Memory B cell (primary cell): ENCODE measurements around the gene SEMA5A.

Experiments
- ATAC-seq: fragments of 150-1000 bp; cut with Tn5 transposase; 2 replicates; pipeline ENCODE4 v1.10.0; 2021; ENCODE audit warnings: low read depth, mild to moderate bottlenecking, moderate library complexity
- DNase-seq, 2 donors: peaks; one replicate each; pipeline ENCODE4 v3.0.0; 2022; ENCODE audit warnings: low spot score in 2 of 2
- H3K27ac Mint-ChIP-seq: one replicate; pipeline ENCODE4 v1.8.0; 2022; ENCODE audit warnings: mild to moderate bottlenecking, moderate library complexity, mixed read lengths
- H3K27me3 Mint-ChIP-seq: one replicate; pipeline ENCODE4 v1.8.0; 2022; ENCODE audit warnings: mixed read lengths
- H3K36me3 Mint-ChIP-seq: one replicate; pipeline ENCODE4 v1.8.0; 2022; ENCODE audit warnings: mild to moderate bottlenecking, mixed read lengths
- H3K4me1 Mint-ChIP-seq: one replicate; pipeline ENCODE4 v1.8.0; 2022; ENCODE audit warnings: mixed read lengths
- H3K4me3 Mint-ChIP-seq: one replicate; pipeline ENCODE4 v1.8.0; 2022; ENCODE audit warnings: mild to moderate bottlenecking, moderate library complexity, mixed read lengths
- H3K9me3 Mint-ChIP-seq: one replicate; pipeline ENCODE4 v1.8.0; 2022; ENCODE audit warnings: mixed read lengths

The SEMA5A gene

GRCh38 chr5:9174446-9174845 is 371.4 kb downstream of the SEMA5A start:
- ATAC-seq (no peak), DNase-seq (no peak)
- H3K4me3 Mint-ChIP-seq = no peak overlapping the region
- no peaks in the 10 kb centered on the region for H3K9me3 Mint-ChIP-seq
- H3K4me1 Mint-ChIP-seq = no peaks in the 10 kb centered on the region
- no peak overlapping the region for H3K27ac Mint-ChIP-seq
- no peaks in the 10 kb centered on the region for H3K27me3 Mint-ChIP-seq
- H3K36me3 Mint-ChIP-seq = no peaks in the 10 kb centered on the region

DNA sequence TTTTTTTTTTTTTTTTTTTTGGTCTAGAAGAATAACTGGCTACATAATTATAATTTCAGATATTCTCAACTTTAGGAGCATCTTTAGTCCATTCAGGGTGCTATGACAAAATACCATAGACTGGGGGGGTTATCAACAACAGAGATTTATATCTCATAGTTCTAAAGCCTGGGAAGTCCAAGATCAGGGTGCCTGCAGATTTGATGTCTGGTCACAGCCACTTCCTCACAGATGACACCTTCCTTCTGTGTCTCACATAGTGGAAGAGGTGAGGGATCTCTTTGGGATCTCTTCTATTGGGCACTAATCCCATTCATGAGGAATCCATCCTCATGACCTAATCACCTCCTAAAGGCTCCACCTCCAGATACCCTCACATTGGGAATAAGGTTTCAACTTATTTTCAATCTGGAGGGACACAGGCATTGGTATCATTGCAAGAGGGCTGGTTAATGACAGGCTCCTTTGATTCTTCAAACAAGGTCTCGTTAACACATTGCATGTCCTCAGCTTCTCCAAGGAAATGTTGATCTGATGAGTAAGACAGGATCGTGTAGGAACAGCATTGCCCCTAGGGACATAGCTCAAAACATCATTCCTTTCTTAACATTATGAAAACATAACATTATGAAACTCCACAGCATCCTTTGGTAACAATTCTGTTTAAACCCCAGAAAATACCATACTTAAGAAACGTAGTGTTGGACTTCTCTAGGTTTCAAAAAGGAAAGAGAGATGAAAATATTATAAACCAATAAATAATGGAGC is 372.4 kb downstream of the SEMA5A start:
- no peaks in the 10 kb centered on the region for H3K4me1 Mint-ChIP-seq
- no peaks in the 10 kb centered on the region for H3K27me3 Mint-ChIP-seq
- no peaks in the 10 kb centered on the region for H3K9me3 Mint-ChIP-seq
- ATAC-seq = no peak
- no peak for DNase-seq
- no peak overlapping the region for H3K27ac Mint-ChIP-seq
- H3K36me3 Mint-ChIP-seq = no peaks in the 10 kb centered on the region
- H3K4me3 Mint-ChIP-seq = no peak overlapping the region

- no peaks in the 10 kb centered on the region for H3K36me3 Mint-ChIP-seq
- DNase-seq (no peak), ATAC-seq (no peak)
- no peaks in the 10 kb centered on the region for H3K4me1 Mint-ChIP-seq
- no peak overlapping the region for H3K4me3 Mint-ChIP-seq
- H3K27ac Mint-ChIP-seq = no peak overlapping the region
- no peaks in the 10 kb centered on the region for H3K27me3 Mint-ChIP-seq
- H3K9me3 Mint-ChIP-seq = no peaks in the 10 kb centered on the region
These were observed 375.8 kb downstream of the SEMA5A start for GRCh38 chr5:9170026-9170425.

DNA sequence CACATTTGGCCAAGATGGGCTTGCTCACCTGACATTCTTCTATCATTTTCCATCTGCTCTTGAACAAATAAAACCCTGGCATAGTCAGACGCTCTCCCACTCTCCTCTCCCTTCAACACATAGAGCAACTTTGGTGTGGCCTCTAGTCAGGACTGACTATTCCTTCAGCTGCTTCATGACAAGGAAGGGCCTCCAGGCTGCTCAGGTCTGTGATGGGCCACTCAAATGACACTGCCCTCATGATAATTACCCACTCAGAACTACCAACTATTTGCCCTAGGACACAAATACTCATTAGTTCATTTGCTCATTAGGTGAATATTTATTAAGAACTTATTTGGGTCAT is 376.3 kb downstream of the SEMA5A start:
- Mint-ChIP-seq H3K9me3 (no peaks in the 10 kb centered on the region), H3K27me3 (no peaks in the 10 kb centered on the region), H3K27ac (no peak overlapping the region), H3K4me1 (no peaks in the 10 kb centered on the region), H3K36me3 (no peaks in the 10 kb centered on the region), H3K4me3 (no peak overlapping the region)
- no peak for DNase-seq
- ATAC-seq = no peak

DNA sequence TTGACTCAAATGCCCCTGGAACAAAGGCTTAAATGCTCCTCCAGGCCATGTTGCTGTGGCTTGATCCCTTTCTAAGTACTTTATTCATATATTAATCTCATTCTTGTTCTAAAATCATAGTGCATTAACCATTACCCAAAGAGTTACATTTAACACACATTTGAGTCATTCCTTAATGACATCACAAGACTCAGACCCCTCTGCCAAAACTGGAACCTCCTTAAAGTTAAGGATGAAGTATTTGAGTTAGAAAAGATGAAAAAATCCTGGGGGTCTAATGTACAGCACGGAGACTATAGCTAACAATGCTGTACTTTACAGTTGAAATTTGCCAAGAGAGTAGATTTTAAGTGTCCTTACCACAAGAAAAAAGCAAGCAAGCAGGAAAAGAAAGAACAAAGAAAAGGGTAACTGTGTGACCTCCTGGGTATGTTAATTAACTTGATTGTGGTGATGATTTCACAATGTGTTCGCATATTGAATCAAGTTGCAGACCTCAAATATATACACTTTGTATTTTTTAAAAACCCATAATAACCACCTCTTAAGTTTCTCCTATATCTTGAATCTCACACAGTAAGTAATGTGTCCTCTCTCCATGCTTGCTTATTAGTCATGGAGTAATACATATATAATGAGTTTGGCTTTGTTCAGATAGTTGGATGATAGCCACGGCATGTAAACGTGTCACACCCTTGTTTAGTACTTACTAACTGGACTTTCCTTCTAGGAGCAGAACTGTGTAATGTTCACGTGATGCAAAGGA is 376.9 kb downstream of the SEMA5A start:
- no peaks in the 10 kb centered on the region for H3K27me3 Mint-ChIP-seq

GRCh38 chr5:9166202-9167112 is 379.4 kb downstream of the SEMA5A start:
- no peak overlapping the region for H3K27ac Mint-ChIP-seq
- no peaks in the 10 kb centered on the region for H3K9me3 Mint-ChIP-seq
- DNase-seq (no peak), ATAC-seq (no peak)
- no peaks in the 10 kb centered on the region for H3K27me3 Mint-ChIP-seq
- no peaks in the 10 kb centered on the region for H3K36me3 Mint-ChIP-seq
- H3K4me3 Mint-ChIP-seq = no peak overlapping the region
- no peaks in the 10 kb centered on the region for H3K4me1 Mint-ChIP-seq

More for the DNA sequence above, 376.9 kb downstream of the SEMA5A start:
- DNase-seq = no peak
- H3K27ac Mint-ChIP-seq = no peak overlapping the region
- ATAC-seq = no peak
- H3K36me3 Mint-ChIP-seq = no peaks in the 10 kb centered on the region
- H3K9me3 Mint-ChIP-seq = no peaks in the 10 kb centered on the region
- H3K4me1 Mint-ChIP-seq = no peaks in the 10 kb centered on the region
- H3K4me3 Mint-ChIP-seq = no peak overlapping the region

- Mint-ChIP-seq H3K4me3 (no peak overlapping the region), H3K27ac (no peak overlapping the region)
- DNase-seq = no peak
These were observed 380.3 kb downstream of the SEMA5A start for GRCh38 chr5:9165546-9165945.

DNA sequence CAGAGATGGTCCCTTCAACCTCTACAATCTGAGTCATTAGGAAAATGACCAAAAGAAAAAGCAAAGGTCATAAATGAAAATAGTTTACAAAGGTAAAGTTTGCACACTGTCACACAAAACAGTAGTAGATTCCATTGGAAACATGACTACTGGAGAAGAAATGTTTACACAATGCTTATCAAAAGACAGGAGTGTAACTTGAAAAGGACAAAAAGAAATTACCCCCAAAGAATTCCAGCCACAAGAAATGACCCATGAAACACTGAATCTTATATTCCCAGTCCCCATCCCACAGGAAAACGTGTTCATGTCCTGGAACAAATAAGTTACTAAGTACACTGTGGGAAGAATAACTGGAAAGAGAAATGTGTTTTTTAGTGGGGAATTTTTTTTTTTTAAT is 385.1 kb downstream of the SEMA5A start:
- H3K36me3 Mint-ChIP-seq = no peaks in the 10 kb centered on the region
- no peak overlapping the region for H3K4me3 Mint-ChIP-seq
- peaks cover 4% of the 10 kb centered on the region for H3K9me3 Mint-ChIP-seq
- DNase-seq (no peak), ATAC-seq (no peak)
- H3K4me1 Mint-ChIP-seq = no peaks in the 10 kb centered on the region
- peaks cover 2% of the 10 kb centered on the region for H3K27me3 Mint-ChIP-seq
- H3K27ac Mint-ChIP-seq = no peak overlapping the region

More at GRCh38 chr5:9165546-9165945, 380.3 kb downstream of the SEMA5A start:
- no peak for ATAC-seq
- Mint-ChIP-seq H3K36me3 (no peaks in the 10 kb centered on the region), H3K9me3 (no peaks in the 10 kb centered on the region), H3K4me1 (no peaks in the 10 kb centered on the region), H3K27me3 (no peaks in the 10 kb centered on the region)

GRCh38 chr5:9157811-9158210 is 388.1 kb downstream of the SEMA5A start:
- no peak for DNase-seq
- Mint-ChIP-seq H3K36me3 (no peaks in the 10 kb centered on the region), H3K27ac (no peak overlapping the region), H3K4me3 (no peak overlapping the region), H3K9me3 (peaks cover 4% of the 10 kb centered on the region), H3K4me1 (no peaks in the 10 kb centered on the region), H3K27me3 (peaks cover 2% of the 10 kb centered on the region)
- no peak for ATAC-seq

GRCh38 chr5:9157020-9157419 is 388.9 kb downstream of the SEMA5A start:
- no peak for DNase-seq
- ATAC-seq = no peak
- Mint-ChIP-seq H3K27me3 (peaks cover 2% of the 10 kb centered on the region), H3K4me1 (no peaks in the 10 kb centered on the region), H3K9me3 (peaks cover 4% of the 10 kb centered on the region), H3K36me3 (no peaks in the 10 kb centered on the region), H3K27ac (no peak overlapping the region), H3K4me3 (no peak overlapping the region)

DNA sequence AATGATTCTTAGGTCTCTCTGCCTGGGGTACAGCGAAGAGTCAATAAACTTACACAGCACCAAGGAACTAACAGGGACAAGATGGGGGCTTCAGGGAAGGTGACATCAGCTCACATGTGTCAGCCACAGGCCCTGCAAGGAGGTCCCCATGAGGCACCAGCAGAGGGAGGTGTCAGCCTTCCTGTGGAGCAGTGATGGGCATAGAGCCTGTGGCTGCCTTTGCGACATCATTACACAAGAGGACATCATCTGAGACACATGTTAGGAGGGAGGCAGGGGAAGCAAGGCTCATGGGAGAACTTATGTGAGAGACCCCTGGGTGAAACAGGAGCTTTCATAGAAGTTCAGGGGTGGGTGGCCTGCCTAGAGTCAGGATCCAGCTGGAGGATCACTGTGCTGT is 389.6 kb downstream of the SEMA5A start:
- Mint-ChIP-seq H3K4me3 (no peak overlapping the region), H3K27ac (no peak overlapping the region), H3K4me1 (no peaks in the 10 kb centered on the region), H3K27me3 (peaks cover 2% of the 10 kb centered on the region), H3K9me3 (peaks cover 4% of the 10 kb centered on the region), H3K36me3 (no peaks in the 10 kb centered on the region)
- ATAC-seq (no peak), DNase-seq (no peak)

- ATAC-seq = no peak
- Mint-ChIP-seq H3K36me3 (no peaks in the 10 kb centered on the region), H3K27me3 (no peaks in the 10 kb centered on the region), H3K27ac (no peak overlapping the region), H3K4me1 (no peaks in the 10 kb centered on the region), H3K4me3 (no peak overlapping the region), H3K9me3 (no peaks in the 10 kb centered on the region)
- no peak for DNase-seq
These were observed 394.0 kb downstream of the SEMA5A start for GRCh38 chr5:9151684-9152427.

DNA sequence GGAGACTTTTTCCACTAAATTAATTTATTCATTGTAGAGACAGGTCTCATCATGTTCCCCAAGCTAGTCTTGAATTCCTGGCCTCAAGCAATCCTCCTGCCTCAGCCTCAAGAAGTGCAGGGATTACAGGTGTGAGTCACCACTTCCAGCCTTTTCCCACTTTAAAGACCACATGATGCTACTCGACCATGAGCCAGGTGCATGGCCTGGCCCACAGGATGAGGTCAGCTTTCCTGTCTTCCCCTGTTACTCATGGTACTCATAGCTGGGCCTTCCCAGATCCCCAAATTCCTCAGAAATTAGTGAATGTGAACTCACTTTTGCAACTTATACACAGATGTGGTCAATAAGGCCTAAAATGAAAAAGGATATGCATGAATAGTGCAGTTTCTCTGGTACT is 395.9 kb downstream of the SEMA5A start:
- ATAC-seq = no peak
- no peak overlapping the region for H3K27ac Mint-ChIP-seq

More for the DNA sequence above, 395.9 kb downstream of the SEMA5A start:
- H3K9me3 Mint-ChIP-seq = no peaks in the 10 kb centered on the region
- H3K4me1 Mint-ChIP-seq = no peaks in the 10 kb centered on the region
- no peaks in the 10 kb centered on the region for H3K27me3 Mint-ChIP-seq
- no peak for DNase-seq
- no peaks in the 10 kb centered on the region for H3K36me3 Mint-ChIP-seq
- H3K4me3 Mint-ChIP-seq = no peak overlapping the region
